ENCODE results near the gene NCAPG2. TPM values are rescaled to one million over a fixed set of nuclear protein-coding genes. Genes with fewer than 3 reads are reported as not detected.

Gene NCAPG2
- total RNA-seq, 1 donor from 2014 or later, result 14.3 TPM

DNA sequence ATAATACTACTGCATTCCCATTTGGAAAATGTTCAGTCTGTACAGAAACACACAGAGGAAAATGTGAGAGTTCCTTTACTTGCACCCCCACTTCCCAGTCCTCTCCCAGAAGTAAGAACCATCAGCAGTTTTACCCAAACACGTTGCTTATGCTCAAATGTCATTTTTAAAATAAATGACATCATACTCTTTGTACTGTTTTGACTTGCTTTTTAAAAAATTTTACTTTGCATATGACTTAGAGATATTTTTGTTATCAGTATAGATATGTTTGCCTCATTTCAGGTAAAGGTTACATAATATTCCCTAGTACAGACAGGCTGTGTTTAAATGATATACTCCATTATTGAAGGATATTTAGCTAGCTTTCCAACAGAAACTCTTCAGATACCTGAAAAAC is 103.5 kb downstream of the NCAPG2 start:
- no peak for DNase-seq

DNA sequence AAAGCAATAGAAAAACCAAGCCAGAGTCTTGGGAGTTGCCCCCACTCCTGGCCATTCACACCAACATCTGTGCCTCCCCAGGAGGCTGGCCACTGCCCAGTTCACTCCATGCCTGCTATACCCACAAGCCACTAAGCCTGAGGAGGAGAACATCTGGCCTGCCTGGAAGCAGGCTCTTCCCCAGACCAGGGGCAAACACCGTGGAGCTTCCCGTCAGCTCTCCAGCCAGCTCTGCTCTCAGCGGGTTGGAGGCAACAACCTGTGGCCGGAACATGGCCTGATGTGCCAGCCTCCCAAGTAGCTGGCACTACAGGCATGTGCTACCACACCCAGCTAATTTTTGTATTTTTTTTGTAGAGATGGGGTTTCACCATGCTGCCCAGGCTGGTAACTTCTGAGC is 107.9 kb downstream of the NCAPG2 start:
- DNase-seq, result no peak

DNA sequence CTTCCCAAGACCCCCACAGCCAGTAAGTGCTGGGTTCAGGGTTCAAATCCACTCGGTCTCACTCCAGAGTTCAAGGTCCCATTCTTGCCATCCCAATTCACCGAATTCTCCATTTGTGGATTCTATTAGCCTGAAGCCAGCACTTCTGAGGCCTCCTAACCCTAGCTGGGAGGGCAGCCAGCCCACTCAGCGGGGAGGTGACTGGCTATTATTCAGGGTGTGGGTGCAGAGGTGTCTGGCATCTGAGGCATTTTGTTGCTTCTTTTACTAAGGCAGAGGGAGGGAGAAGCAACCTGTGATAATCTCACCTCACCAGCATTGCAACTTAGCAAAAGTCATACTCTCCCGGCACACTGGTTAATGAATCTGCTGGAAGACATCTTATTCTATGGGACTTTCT is 108.3 kb downstream of the NCAPG2 start:
- no peak for DNase-seq

DNA sequence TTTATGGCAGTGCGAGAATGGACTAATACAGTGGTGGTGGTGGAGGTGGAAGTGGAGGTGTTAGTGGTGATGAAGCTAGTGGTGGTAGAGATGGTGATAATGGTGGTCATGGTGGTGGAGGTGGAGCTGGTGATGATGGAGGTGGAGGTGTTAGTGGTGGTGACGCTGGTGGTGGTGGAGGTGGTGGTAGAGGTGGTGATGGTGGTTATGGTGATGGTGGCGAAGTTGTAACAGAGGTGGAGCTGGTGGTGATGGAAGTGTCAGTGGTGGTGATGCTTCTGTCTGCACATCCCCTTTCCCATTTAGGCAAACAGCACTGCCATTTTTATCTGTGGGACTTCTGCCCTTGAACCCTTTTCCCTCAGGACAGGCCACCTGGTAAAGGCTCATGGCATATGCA is 109.5 kb downstream of the NCAPG2 start:
- no peak for DNase-seq

DNA sequence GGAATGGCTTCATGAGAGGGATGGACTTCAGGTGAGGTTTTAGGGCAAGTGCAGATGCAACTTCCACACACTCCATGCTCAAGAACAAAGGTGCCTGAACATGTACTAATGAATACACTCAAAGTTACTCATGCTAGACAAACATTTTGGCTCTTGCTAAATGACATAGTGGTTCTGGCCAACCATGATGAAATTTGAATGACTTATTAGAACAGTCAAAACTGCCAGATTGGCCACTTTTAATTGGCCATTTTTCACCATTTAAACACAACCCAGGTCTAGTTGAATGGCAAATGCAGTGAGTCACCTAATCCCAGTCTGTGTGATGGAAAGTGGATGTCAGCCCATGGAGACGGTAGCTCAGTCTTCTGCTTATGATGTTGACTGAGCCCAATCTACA is 112.1 kb downstream of the NCAPG2 start:
- no peak for DNase-seq

DNA sequence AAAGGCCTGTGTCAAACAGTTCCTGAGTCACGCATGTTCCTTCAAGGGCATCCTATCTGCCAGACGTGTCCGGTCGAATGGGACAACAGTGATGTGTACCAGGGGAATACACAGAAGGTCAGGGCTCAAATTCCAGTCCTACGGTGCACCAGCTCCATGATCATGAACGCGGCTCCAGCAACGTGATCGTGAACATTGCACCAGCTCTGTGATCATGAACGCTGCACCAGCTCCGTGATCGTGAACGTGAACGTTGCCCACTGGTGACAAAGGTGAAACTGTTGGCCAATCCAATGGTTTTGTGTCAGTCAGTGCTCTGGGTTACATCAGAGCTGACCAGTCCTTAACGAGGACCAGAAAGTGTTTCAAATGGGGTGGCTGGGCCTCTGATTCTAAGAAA is 112.7 kb downstream of the NCAPG2 start:
- DNase-seq, result no peak

DNA sequence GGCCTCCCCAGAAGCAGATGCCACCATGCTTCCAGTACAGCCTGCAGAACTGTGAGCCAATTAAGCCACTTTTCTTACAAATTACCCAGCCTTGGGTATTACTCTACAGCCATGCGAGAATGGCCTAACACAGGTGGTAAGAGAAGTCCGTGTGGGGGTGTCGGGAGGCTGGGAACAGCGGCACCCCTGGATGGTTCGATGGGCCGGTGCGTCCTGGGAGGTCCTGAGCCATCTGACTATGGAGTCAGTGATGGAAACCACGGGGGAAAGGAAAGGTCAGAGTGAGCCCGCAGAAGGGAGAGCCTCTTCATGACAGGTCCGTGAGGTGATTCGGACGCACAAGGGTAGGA is 114.4 kb downstream of the NCAPG2 start:
- no peak for DNase-seq

DNA sequence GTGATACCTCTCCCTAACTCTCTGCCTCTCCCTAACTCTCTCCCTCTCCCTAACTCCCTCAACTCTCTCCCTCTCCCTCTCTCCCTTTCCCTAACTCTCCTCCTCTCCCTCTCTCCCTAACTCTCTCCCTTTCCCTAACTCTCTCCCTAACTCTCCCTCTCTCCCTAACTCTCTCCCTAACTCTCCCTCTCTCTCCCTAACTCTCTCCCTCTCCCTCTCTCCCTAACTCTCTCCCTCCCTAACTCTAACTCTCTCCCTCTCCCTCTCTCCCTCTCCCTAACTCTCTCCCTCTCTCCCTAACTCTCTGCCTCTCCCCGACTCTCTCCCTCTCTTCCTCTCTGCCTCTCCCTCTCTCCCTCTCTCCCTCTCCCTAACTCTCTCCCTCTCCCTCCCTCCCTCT is 115.0 kb downstream of the NCAPG2 start:
- DNase-seq, result no peak

DNA sequence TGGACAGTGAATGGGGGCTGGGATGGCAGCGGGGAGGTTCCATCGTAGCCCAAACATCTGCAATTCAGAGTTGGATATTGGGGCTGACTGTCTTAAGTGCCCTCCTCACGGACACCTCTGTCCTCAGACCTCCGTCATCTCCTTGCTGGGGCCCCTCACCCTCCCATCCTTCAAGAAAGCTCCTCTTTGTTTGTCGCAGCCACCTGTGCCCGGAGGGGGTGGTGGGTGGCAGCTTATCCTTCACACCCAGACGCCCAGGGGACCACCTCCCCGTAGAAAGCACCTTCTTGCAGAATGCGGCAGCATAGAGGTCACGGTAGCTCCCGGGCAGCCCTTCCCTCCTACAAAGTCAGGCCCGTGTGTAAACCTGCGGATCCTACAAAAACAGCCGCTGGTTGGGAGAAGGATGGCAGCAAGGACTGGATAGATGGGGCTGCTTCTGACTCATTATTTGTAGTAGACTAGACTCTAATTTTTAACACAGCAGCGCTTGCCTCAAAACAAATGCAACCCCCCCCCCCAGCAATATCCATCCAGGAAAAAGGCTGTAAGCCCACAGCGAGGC is 115.6 kb downstream of the NCAPG2 start:
- no peak for DNase-seq

DNA sequence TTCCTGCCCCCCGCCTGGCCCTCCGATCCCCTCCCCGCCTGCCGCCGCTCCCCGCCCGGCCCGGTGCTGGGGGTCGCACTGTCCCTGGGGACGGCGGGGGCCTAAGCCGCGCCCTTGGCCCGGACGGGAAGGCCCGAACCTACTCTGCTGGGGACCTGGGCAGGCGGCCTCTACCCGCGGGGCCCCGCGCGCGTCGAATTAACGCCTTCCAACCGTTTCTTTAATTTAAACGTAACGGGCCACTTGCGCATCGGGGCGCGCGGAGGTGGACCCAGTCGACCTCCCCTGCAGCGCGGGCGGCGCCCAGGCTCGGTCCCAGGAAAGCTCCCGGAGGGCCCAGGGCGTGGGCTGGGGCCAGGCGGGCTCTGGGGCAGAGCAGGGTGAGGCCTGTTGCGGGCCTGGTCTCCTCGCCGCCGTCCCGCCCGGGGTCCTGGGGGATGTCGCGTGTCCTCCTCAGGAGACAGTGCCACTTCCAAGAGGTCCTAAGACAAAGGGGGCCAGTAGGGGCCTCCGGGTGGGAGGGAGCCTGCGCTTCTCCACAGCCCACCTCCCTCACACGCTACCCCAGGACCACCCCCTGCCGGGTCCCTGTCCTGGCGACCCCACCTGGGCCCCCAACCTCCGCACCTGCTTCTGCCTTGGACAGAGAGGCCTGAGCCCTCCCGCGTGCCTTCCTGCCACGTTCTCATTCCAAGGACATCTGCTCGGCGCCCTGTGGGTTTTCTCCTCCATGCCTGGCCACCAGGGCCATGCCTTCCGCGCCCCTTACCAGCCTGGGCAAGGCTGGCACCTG is 116.3 kb downstream of the NCAPG2 start:
- no peak for DNase-seq

DNA sequence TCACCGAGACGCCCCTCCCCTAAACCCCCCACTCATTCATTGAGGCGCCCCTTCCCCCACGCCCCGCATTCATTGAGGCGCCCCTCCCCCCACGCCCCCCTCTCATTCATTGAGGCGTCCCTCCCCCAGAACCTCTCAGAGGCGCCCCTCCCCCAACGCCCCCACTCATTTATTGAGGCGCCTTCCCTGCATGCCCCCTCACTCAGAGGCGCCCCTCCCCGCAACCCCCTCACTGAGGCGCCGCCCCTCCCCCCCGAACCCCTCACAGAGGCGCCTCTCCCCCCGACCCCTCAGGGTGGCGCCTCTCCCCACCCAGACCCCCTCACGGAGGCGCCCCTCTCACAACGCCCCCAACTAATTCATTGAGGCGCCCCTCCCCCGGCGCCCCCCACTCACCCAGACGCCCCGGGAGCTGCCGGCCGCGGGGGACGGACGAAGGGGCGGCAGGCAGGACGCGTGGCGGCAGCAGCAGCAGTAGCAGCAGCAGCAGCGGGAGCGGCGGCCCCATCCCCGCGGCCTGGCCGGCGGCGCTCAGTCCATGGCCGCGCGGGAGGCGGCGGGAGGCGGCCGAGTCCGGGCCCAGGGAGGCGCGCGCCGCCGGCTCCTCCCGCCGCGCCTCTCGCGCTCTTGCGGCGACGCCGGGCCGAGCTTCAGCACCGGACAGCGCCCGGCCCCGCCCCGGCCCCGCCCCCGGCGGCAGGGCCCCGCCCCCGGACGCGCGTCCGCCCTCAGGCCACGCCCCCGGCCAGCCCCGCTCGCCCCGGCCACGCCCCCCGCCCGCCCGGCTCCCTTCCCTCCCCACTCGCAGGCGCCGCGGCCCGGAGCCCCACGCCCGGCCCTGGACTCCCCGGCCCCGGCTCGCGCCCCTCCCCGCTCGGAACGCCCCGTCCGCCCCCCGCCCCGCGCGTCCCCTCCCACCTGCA is 117.2 kb downstream of the NCAPG2 start, which contains the start of gene PTPRN2:
Gene PTPRN2 (minus strand): TSS at position 662 of the 923 bp plus-strand sequence.
- peak; percentile 55 for DNase-seq

DNA sequence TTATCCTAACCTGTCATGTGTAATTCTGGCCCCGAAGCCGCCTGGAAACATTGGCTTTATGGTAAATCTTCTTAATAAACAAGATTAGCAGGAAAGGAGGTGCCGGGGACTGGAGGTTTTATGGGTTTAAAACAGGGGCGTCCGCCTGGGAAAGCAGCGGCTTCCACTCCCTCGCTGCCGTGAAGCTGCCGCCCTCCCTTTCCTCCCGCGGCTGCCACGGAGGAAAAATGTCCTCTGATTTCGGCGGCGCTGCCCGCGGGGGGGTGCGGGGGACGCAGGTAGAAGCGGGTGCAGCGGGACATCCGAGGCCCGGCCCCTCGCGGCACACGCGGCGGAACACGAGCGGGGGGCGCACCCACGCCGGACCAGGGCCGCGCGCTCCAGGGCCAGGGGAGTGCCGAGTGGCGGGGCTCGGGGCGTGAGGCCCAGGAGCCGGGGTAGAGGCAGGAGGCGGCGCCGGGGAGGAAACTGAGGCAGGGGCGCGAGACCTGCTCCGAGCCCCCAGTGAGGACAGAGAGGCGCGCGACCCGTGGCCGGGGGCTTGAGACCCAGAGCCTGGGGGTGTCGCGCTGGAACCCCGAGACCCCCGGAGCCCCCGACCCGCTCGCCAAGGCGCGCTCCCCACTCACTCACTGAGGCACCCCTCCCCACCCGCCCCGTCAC is 118.0 kb downstream of the NCAPG2 start:
- peak; percentile 30 for DNase-seq

DNA sequence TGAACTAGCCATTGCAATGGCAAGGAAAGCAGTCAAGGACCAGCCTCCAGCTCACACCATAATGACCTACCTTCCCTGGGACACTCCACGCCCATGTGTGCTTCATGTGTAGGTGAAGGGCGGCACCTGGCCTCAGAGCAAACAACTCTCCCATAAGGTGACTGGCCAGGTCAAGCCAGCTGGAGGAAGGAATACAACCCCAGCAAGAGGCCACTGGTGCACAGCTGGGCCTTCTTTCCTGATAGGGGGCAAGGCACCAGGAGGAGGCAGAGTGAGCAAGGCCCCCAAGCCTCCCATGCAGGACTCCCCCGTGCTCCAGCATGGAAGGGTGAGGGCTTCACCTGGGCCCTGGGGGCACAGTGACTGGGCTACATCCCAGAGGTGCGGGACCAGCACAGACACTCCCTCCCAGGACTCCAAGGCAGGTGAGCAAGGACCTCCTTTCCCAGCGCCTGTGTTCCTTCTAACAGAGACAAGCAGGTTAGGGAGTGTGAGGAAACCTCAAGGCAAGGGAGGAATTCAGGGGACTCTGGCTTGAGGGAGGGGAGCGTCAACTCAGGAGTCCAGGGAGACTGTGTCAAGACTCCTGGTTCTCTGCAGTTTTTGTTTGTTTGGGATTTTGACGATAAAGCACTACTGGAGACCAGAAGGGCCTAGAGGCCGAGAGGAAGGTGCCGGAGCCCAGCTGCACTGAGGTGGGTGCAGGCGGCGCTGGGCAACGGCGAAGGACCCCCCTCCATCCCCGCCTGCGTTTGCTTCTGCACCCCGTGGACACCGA is 118.7 kb downstream of the NCAPG2 start:
- DNase-seq, result no peak

DNA sequence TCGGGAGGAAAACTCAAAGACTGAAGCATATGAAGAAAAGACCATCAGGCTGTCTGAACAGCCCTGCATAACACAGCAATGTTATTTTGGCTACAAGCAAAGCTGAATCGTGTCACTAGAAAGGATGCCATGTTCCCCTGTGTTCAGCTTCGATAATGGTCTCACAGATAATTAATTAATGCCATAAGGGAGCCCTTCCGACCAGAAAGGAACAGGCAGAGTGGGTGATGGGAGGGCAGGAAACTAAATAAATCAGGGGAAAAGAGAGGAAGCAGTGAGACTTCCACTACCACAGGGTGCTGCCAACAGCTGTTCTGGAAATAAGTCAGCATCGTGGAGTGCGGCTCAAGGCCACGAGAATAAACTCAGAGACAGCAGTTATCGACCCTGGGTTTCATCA is 120.2 kb downstream of the NCAPG2 start:
- DNase-seq, result no peak

DNA sequence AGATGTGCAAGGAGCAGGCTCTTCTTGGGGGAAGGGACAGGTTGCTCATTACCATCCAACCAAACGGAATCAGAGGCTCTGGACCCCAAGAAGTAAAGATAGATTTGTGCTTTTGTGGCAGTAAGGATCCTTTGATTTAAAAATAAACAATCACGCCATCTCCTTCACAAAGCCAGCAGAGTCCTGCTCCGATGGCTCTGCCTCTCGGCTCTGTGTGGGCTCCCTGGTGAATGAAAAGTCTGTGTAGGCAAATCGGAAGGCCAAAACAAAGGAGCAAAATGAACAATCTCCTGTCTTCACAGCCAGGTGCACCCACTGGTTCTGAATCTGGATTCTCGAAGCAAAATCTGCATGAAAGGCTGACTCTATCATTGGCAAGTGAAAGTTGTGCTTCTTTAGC is 120.8 kb downstream of the NCAPG2 start:
- no peak for DNase-seq

DNA sequence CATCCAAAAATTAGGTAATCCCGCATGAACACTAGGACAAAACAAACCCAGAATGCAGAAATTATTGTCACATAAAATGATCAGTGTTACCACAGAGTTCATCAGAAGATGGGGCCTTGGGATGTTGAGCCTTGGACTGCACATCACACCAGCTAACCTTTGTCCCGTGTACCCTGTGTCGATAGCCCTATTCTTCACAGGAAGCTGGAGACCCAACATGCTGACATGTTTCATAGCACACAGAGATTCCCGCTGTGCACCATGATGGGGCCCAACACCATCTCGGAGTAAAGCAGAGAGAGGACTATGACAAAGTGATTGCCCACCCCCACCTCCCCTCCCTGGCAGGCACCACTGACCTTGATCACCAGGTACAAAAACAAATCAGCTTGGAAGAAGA is 121.5 kb downstream of the NCAPG2 start:
- no peak for DNase-seq

DNA sequence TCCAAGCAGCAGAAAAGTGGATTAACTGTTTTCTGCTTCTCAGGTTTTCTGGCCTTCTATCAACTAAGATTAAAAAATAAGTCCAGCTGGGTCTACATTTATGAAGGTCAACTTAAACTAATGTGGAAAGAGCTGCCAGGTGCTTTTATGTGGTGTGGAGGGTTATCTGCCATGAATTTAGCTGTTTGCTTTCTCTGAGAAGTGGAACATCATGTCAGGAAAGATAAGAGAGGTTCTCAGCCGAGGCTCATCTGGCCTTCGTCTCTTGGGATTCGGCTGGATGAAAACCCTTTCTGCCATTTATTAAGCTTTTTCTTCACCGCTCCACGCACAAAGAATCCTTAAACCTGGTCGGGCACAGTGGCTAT is 122.5 kb downstream of the NCAPG2 start:
- no peak for DNase-seq

DNA sequence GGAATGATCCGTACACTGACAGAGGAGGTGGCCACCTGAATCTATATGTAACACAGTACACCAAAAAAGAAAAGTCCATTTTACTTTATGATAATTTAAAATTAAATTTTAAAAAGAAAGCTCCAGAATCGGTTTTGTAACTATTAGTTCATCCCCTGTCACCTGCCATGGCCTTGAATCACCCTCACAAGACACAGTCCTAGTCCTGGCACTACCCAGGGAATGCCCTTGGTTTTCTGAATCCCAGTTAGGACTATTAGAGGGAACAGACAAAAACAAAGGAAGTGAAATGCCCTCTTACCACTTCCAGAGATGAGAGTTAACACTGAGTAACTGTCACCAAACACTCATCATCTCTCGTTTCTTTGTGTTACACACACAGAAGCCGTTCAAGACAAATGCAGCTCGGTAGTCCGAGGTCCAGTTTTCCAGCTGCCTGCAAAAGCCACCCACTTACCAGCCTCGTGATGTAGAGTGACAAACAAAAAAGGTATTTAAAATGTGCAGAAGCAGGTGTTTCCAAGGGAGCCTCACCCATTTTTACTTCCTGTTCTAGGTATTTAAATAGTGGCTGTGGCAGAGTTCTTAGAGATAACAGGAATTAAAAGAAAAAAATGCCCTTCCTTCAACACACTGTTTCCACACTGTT is 123.0 kb downstream of the NCAPG2 start:
- DNase-seq, result no peak

Measured in occipital lobe (tissue), 2 donors.